ENCODE measurements around the gene CREM.

Gene CREM

GRCh38 chr10:35096312-35096711 is 30.3 kb upstream of the CREM start:
- DNase-seq: no peak
- H3K36me3 ChIP-seq (ENCODE audit: control insufficient read depth, insufficient read depth, low read length): no peaks in the 10 kb centered on the region

DNA sequence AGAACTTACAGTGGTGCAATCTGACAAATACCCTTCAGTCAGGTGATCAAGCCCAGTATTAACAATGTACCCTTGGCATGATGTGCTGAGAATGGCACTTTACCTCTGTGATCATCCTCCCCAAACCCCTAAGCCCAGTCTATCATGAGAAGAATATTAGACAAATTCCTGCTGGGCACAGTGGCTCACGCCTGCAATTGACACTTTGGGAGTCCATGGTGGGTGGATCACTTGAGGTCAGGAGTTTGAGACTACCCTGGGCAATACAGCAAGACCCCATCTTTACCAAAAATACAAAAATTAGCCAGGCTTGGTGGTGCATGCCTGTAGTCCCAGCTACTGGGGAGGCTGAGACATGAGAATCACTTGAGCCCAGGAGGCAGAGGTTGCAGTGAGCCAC is 29.1 kb upstream of the CREM start:
- no peak for DNase-seq
- Histone ChIP-seq H3K36me3 (ENCODE audit: control insufficient read depth, insufficient read depth, low read length) (no peaks in the 10 kb centered on the region), H3K27ac (ENCODE audit: insufficient read depth, low read length, poor library complexity, severe bottlenecking) (no peak overlapping the region), H3K27me3 (replicated peaks; ENCODE audit: control insufficient read depth, insufficient read depth, low read length, poor library complexity, severe bottlenecking) (no peaks in the 10 kb centered on the region), H3K4me3 (ENCODE audit: insufficient read depth, low read depth, low read length, poor library complexity, severe bottlenecking) (no peak overlapping the region), H3K9me3 (ENCODE audit: control insufficient read depth, low read length) (no peaks in the 10 kb centered on the region), H3K4me1 (ENCODE audit: control insufficient read depth, insufficient read depth, low read length, poor library complexity, severe bottlenecking) (no peaks in the 10 kb centered on the region)

More at GRCh38 chr10:35096312-35096711, 30.3 kb upstream of the CREM start:
- no peak overlapping the region for H3K4me3 ChIP-seq (ENCODE audit: insufficient read depth, low read depth, low read length, poor library complexity, severe bottlenecking)
- H3K4me1 ChIP-seq (ENCODE audit: control insufficient read depth, insufficient read depth, low read length, poor library complexity, severe bottlenecking): no peaks in the 10 kb centered on the region
- H3K9me3 ChIP-seq (ENCODE audit: control insufficient read depth, low read length): no peaks in the 10 kb centered on the region
- no peaks in the 10 kb centered on the region for H3K27me3 ChIP-seq (replicated peaks; ENCODE audit: control insufficient read depth, insufficient read depth, low read length, poor library complexity, severe bottlenecking)
- H3K27ac ChIP-seq (ENCODE audit: insufficient read depth, low read length, poor library complexity, severe bottlenecking): no peak overlapping the region

- no peaks in the 10 kb centered on the region for H3K27me3 ChIP-seq (replicated peaks; ENCODE audit: control insufficient read depth, insufficient read depth, low read length, poor library complexity, severe bottlenecking)
- DNase-seq: no peak
- no peak overlapping the region for H3K27ac ChIP-seq (ENCODE audit: insufficient read depth, low read length, poor library complexity, severe bottlenecking)
- no peaks in the 10 kb centered on the region for H3K36me3 ChIP-seq (ENCODE audit: control insufficient read depth, insufficient read depth, low read length)
- H3K9me3 ChIP-seq (ENCODE audit: control insufficient read depth, low read length): no peaks in the 10 kb centered on the region
- no peaks in the 10 kb centered on the region for H3K4me1 ChIP-seq (ENCODE audit: control insufficient read depth, insufficient read depth, low read length, poor library complexity, severe bottlenecking)
- no peak overlapping the region for H3K4me3 ChIP-seq (ENCODE audit: insufficient read depth, low read depth, low read length, poor library complexity, severe bottlenecking)
These were observed 22.8 kb upstream of the CREM start for GRCh38 chr10:35103882-35104281.

GRCh38 chr10:35112571-35112970 is 14.1 kb upstream of the CREM start:
- Histone ChIP-seq H3K27ac (ENCODE audit: insufficient read depth, low read length, poor library complexity, severe bottlenecking) (no peak overlapping the region), H3K4me3 (ENCODE audit: insufficient read depth, low read depth, low read length, poor library complexity, severe bottlenecking) (no peak overlapping the region), H3K4me1 (ENCODE audit: control insufficient read depth, insufficient read depth, low read length, poor library complexity, severe bottlenecking) (no peaks in the 10 kb centered on the region), H3K27me3 (replicated peaks; ENCODE audit: control insufficient read depth, insufficient read depth, low read length, poor library complexity, severe bottlenecking) (peaks cover 4% of the 10 kb centered on the region), H3K9me3 (ENCODE audit: control insufficient read depth, low read length) (no peaks in the 10 kb centered on the region), H3K36me3 (ENCODE audit: control insufficient read depth, insufficient read depth, low read length) (no peaks in the 10 kb centered on the region)
- DNase-seq: no peak

GRCh38 chr10:35119378-35119777 is 7.3 kb upstream of the CREM start:
- H3K9me3 ChIP-seq (ENCODE audit: control insufficient read depth, low read length): no peaks in the 10 kb centered on the region
- no peak overlapping the region for H3K4me3 ChIP-seq (ENCODE audit: insufficient read depth, low read depth, low read length, poor library complexity, severe bottlenecking)
- no peaks in the 10 kb centered on the region for H3K4me1 ChIP-seq (ENCODE audit: control insufficient read depth, insufficient read depth, low read length, poor library complexity, severe bottlenecking)
- no peaks in the 10 kb centered on the region for H3K36me3 ChIP-seq (ENCODE audit: control insufficient read depth, insufficient read depth, low read length)
- DNase-seq: no peak
- H3K27me3 ChIP-seq (replicated peaks; ENCODE audit: control insufficient read depth, insufficient read depth, low read length, poor library complexity, severe bottlenecking): no peaks in the 10 kb centered on the region
- H3K27ac ChIP-seq (ENCODE audit: insufficient read depth, low read length, poor library complexity, severe bottlenecking): no peak overlapping the region

DNA sequence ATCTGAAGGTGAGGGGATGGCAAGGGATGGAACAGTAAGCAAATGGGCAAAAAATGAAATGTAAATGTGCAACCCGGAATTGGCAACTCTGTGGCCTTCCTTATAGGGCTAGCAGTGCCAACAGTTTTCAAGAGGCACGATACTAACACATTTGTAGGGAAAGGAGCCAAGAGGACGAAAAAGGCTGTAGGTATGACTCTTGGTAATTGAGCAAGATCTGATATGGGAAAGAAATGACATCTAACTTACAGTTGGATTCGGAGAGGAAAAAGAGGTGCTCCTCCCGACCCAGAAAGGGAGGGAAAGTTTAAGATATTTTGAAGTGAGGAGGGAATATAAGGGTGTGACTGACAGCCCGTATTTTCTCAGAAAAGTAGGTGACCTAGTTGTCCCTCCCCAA is 2.1 kb upstream of the CREM start:
- Histone ChIP-seq H3K4me1 (ENCODE audit: control insufficient read depth, insufficient read depth, low read length, poor library complexity, severe bottlenecking) (peaks cover 6% of the 10 kb centered on the region), H3K27ac (ENCODE audit: insufficient read depth, low read length, poor library complexity, severe bottlenecking) (no peak overlapping the region), H3K9me3 (ENCODE audit: control insufficient read depth, low read length) (no peaks in the 10 kb centered on the region), H3K4me3 (ENCODE audit: insufficient read depth, low read depth, low read length, poor library complexity, severe bottlenecking) (no peak overlapping the region), H3K36me3 (ENCODE audit: control insufficient read depth, insufficient read depth, low read length) (no peaks in the 10 kb centered on the region), H3K27me3 (replicated peaks; ENCODE audit: control insufficient read depth, insufficient read depth, low read length, poor library complexity, severe bottlenecking) (no peaks in the 10 kb centered on the region)
- no peak for DNase-seq

DNA sequence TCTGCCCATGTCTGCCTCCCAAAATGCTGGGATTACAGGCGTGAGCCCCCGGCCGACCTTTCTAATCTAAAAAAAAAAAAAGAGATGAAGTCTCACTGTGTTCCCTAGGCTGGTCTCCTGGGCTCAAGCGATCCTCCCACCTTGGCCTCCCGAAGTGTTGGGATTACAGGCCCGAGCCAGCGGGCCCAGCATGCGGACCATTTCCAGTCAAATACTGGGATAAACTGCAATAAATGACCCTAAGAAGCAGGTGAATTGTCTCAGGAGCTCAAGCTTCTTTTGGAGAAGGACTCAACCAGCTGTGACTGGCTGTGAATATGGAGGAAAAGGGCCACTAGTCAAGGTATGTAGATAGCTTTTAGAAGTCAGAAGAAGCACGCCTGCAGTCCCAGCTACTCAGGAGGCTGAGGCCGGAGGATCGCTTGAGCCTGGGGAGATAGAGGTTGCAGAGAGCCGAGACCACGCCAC is 550 bp upstream of the CREM start:
- H3K4me1 ChIP-seq (ENCODE audit: control insufficient read depth, insufficient read depth, low read length, poor library complexity, severe bottlenecking): peaks cover 10% of the 10 kb centered on the region
- peak overlapping the region; percentile 53 for H3K4me3 ChIP-seq (ENCODE audit: insufficient read depth, low read depth, low read length, poor library complexity, severe bottlenecking)
- H3K36me3 ChIP-seq (ENCODE audit: control insufficient read depth, insufficient read depth, low read length): no peaks in the 10 kb centered on the region
- no peak for DNase-seq
- H3K27me3 ChIP-seq (replicated peaks; ENCODE audit: control insufficient read depth, insufficient read depth, low read length, poor library complexity, severe bottlenecking): no peaks in the 10 kb centered on the region
- peak overlapping the region; percentile 99 for H3K27ac ChIP-seq (ENCODE audit: insufficient read depth, low read length, poor library complexity, severe bottlenecking)
- no peaks in the 10 kb centered on the region for H3K9me3 ChIP-seq (ENCODE audit: control insufficient read depth, low read length)

- H3K36me3 ChIP-seq (ENCODE audit: control insufficient read depth, insufficient read depth, low read length): no peaks in the 10 kb centered on the region
- peaks cover 14% of the 10 kb centered on the region for H3K4me1 ChIP-seq (ENCODE audit: control insufficient read depth, insufficient read depth, low read length, poor library complexity, severe bottlenecking)
- H3K27ac ChIP-seq (ENCODE audit: insufficient read depth, low read length, poor library complexity, severe bottlenecking): peak overlapping the region; percentile 99
- H3K4me3 ChIP-seq (ENCODE audit: insufficient read depth, low read depth, low read length, poor library complexity, severe bottlenecking): peak overlapping the region; percentile 84
- peak; percentile 46 to 52 (median 47) for DNase-seq
- H3K9me3 ChIP-seq (ENCODE audit: control insufficient read depth, low read length): no peaks in the 10 kb centered on the region
- H3K27me3 ChIP-seq (replicated peaks; ENCODE audit: control insufficient read depth, insufficient read depth, low read length, poor library complexity, severe bottlenecking): no peaks in the 10 kb centered on the region
These were observed 744 bp downstream of the CREM start for GRCh38 chr10:35127289-35127891.

- H3K4me3 ChIP-seq (ENCODE audit: insufficient read depth, low read depth, low read length, poor library complexity, severe bottlenecking): no peak overlapping the region
- no peak for DNase-seq
- peaks cover 14% of the 10 kb centered on the region for H3K4me1 ChIP-seq (ENCODE audit: control insufficient read depth, insufficient read depth, low read length, poor library complexity, severe bottlenecking)
- H3K27ac ChIP-seq (ENCODE audit: insufficient read depth, low read length, poor library complexity, severe bottlenecking): no peak overlapping the region
- H3K9me3 ChIP-seq (ENCODE audit: control insufficient read depth, low read length): no peaks in the 10 kb centered on the region
- H3K27me3 ChIP-seq (replicated peaks; ENCODE audit: control insufficient read depth, insufficient read depth, low read length, poor library complexity, severe bottlenecking): no peaks in the 10 kb centered on the region
- no peaks in the 10 kb centered on the region for H3K36me3 ChIP-seq (ENCODE audit: control insufficient read depth, insufficient read depth, low read length)
These were observed 2.6 kb downstream of the CREM start for GRCh38 chr10:35129185-35129674.

DNA sequence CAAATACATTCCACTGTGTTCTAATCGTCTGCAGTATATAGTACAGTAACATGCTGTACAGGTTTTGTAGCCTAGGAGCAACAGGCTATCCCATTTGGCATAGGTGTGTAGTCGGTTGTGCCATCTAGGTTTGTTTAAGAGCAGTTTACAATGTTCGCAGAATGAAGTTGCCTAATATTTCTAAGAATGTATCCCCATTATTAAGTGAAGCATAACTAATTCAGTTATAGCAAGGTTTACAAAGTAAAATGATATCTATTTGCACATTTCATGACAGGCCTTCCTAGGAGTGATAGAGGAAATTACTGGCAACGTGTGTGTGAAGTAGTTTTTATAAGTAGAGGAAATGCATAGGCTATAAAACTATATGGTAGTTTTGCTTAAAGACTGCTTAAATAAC is 4.0 kb downstream of the CREM start:
- DNase-seq: no peak
- Histone ChIP-seq H3K36me3 (ENCODE audit: control insufficient read depth, insufficient read depth, low read length) (no peaks in the 10 kb centered on the region), H3K4me3 (ENCODE audit: insufficient read depth, low read depth, low read length, poor library complexity, severe bottlenecking) (no peak overlapping the region), H3K27me3 (replicated peaks; ENCODE audit: control insufficient read depth, insufficient read depth, low read length, poor library complexity, severe bottlenecking) (no peaks in the 10 kb centered on the region), H3K27ac (ENCODE audit: insufficient read depth, low read length, poor library complexity, severe bottlenecking) (peak overlapping the region; percentile 40), H3K9me3 (ENCODE audit: control insufficient read depth, low read length) (no peaks in the 10 kb centered on the region), H3K4me1 (ENCODE audit: control insufficient read depth, insufficient read depth, low read length, poor library complexity, severe bottlenecking) (peaks cover 14% of the 10 kb centered on the region)
